LNCAP (cell line): ENCODE results near the gene BEND6.

Experiments
- CTCF ChIP-seq: fragments of 450-650 bp; IDR thresholded peaks from 2 replicates; pipeline ENCODE4 v1.5.1; 2017; ENCODE audit warnings: mild to moderate bottlenecking

BEND6 gene

GRCh38 chr6:56954403-56955170 lies at the start of gene BEND6:
Gene BEND6, plus strand, starts transcription at chr6:56955107. Its CDS starts 26,704 bp downstream, at chr6:56981811.
- TF ChIP-seq CTCF: no peak

- TF ChIP-seq CTCF: no peak
These were observed 49.5 kb upstream of the BEND6 start for GRCh38 chr6:56905378-56905777.

GRCh38 chr6:56906752-56907151 lies 48.2 kb upstream of the BEND6 start:
- TF ChIP-seq CTCF: no peak

GRCh38 chr6:56909115-56909907 lies 45.6 kb upstream of the BEND6 start:
- TF ChIP-seq CTCF: no peak

GRCh38 chr6:56911847-56912246 lies 43.1 kb upstream of the BEND6 start:
- TF ChIP-seq CTCF: no peak

- no peak for TF ChIP-seq CTCF
These were observed 41.4 kb upstream of the BEND6 start for GRCh38 chr6:56913285-56914074.

GRCh38 chr6:56914798-56915658 lies 39.9 kb upstream of the BEND6 start:
- TF ChIP-seq CTCF: no peak
